Measurements from ENCODE around the gene DNAH5. TPM values are rescaled to one million over a fixed set of nuclear protein-coding genes. Genes with fewer than 3 reads are reported as not detected.

DNAH5 gene
- total and polyA plus RNA-seq, 2 of the 8 experiments (the other 6 are each of a cell fraction or from before 2014, with no cell fraction given), result 0.30 to 0.73 TPM

DNA sequence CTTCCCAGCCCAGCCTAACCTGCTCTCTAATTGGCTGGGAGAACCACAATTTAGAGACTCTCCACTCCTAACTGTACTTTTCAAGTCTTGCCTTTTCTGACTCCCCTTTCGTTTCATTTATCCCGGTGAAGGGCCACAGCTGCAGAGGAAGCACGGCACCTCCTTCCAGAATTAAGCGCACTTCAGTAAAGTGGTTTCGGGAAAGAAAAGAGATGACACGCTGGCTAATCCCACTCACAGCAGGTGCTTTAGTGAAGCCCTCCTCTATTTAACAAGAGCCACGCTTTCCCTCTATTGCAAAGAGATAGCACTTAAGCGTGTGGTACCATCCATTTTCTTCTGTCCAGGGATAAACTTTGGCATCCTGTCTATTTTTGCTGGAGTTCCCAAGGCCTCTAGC lies 4.8 kb downstream of the DNAH5 start (continued):
- TF ChIP-seq CHD7 (IDR thresholded peaks at IDR 0.05; ENCODE audit: insufficient replicate concordance, low read length), result no peak
- TF ChIP-seq, protein P1, sequence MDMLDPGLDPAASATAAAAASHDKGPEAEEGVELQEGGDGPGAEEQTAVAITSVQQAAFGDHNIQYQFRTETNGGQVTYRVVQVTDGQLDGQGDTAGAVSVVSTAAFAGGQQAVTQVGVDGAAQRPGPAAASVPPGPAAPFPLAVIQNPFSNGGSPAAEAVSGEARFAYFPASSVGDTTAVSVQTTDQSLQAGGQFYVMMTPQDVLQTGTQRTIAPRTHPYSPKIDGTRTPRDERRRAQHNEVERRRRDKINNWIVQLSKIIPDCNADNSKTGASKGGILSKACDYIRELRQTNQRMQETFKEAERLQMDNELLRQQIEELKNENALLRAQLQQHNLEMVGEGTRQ (IDR thresholded peaks at IDR 0.05; ENCODE audit: low read length), result no peak
- no peak for TF ChIP-seq FOSL1 (IDR thresholded peaks at IDR 0.05; ENCODE audit: insufficient read depth, low read depth, low read length)
- no peak for TF ChIP-seq BCL11A (IDR thresholded peaks at IDR 0.05; ENCODE audit: low read depth in 2 of 2, low read length in 2 of 2)
- TF ChIP-seq POLR2AphosphoS5 (IDR thresholded peaks at IDR 0.05; ENCODE audit: low read depth, low read length), result no peak
- TF ChIP-seq KDM1A (IDR thresholded peaks at IDR 0.05; ENCODE audit: borderline replicate concordance, low read length), result no peak
- no peak for TF ChIP-seq JUND (IDR thresholded peaks at IDR 0.05; ENCODE audit: low read length)
- TF ChIP-seq E2F6 (IDR thresholded peaks at IDR 0.05), result no peak

All from H1 (cell line).